Right kidney (tissue), 1 donor: ENCODE data around the gene PAK6.

Experiments used
- DNase-seq: peaks from one replicate; pipeline ENCODE4 v3.0.0-alpha.2; 2016

PAK6 gene

GRCh38 chr15:40256638-40257235 lies 17.9 kb downstream of the PAK6 start:
- DNase-seq: no peak

DNA sequence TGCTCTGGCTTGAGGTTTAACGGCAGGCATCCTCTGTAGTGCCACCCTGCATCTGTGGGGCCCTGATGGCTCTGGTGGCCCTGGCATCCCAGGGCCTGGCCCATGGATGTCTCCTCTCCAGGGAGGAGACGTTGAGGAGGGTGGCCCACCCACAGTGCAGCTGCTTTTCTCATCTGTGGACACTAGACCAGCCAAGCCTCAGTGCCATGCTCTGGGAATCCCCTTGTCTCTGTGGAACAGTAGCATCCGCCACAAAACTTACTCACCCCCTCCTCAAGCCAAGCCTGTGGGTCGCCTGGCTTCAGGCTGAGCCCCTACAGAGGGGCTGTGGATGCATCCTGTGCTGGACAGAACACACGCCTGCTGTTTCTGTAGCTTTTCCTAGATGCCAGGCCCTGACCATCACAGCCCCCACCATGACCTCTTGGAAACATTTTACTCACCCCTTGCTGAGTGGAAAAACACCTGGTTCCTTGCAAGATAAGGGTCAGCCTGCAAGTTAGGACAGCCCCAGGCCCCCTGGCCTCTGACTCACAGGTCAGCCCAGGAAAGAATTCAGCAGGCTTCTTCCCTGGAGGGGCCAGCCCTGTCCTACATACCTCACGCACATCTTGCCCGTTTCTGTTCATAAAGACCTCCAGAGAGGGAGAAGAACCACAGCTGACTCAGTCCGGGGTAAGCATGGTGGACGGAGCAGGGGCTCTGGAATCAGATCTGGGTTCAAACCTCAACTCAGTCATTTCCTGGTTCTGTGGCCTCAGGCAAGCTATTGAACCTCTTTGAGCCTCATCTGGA lies 19.0 kb downstream of the PAK6 start:
- no peak for DNase-seq

DNA sequence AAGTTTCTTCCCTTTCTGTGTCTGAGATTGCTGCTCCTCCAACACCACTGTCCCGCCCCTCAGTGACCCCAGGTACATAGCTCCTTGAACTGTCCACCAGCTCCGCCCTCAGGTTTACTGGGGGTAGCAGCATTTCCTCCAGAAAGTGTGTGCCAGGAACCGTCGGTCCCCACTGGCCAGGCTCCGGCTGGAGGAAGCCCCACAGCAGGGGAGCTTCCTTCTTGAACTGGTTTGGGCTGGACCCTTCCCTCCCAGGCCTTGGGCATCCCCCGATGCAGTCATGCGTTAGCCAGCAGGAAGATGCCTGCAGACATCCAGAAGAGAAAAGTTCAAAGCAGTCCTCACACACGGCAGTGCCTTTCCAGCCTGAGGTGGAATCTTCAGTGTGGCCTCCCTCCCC lies 19.7 kb downstream of the PAK6 start:
- DNase-seq: no peak

DNA sequence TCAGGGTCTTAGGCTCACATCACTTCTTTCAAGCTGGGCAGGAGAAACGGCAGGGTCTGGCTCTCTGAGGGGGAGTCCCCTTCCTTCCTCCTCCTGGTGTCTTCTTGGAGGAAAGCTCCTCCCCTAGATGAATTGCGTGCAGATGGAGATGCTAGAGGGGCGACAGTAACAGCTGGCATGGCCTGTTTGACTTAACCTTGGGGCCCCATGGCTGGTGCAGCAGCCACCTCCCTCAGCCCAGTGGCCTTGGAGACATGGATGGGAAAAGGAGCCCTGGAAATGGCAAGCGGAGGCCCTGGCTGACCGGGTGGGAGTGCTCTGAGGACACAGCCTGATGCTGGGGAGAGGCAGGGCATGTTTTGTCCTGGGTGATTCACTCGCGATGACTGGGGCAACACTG lies 20.2 kb downstream of the PAK6 start:
- DNase-seq: no peak

- DNase-seq: no peak
Observed at GRCh38 chr15:40263024-40263754, 24.3 kb downstream of the PAK6 start.

DNA sequence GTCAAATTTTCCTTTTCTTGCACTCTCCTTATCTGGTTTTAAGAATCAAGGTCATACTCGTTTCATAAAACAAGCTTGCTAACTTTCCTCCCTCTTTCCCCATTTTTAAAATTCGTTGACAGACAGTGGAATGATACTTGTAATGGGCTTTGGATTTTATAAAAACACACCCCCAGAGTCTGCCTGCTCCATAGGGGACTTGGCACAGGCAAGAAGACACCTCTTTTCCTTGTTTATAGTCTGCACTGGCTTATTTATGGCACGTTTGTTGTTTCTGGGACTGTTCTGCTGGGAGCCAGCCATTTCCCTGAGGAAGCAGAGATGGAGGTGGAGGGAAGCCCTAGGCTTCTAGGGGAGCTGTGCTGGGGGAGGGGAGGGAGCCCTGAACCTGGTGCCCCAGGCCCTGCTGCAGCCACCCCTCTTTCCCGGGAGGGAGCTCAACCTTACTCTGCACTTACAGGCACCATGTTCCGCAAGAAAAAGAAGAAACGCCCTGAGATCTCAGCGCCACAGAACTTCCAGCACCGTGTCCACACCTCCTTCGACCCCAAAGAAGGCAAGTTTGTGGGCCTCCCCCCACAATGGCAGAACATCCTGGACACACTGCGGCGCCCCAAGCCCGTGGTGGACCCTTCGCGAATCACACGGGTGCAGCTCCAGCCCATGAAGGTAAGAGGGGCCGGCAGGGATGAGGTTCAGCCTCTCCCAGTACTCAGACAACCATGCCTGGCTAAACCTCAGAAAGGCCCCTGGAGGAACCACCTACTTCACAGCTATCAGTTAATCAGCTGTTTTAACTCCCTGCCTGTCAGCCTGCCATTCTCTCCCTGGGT lies 25.7 kb downstream of the PAK6 start:
- no peak for DNase-seq

DNA sequence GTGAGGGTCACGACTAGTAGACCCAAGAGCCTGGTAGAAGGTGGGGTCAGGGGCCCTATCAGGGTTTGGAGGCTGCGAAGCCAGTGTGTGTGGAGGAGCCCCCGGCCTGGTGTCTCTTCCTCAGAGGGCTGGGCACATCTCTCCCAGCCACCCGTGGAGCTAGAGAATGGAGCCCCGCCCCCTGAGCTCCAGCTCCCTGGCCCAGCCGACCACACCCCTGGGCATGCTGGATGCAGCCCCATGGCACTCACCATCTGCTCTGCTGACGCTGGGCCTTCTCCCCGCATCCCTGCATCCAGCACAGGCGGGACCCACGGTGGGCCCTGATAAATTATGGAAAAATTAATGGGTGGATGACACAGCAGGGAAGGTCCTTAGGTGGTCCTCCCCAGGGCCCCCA lies 26.5 kb downstream of the PAK6 start:
- DNase-seq: no peak

GRCh38 chr15:40265875-40266274 lies 27.0 kb downstream of the PAK6 start:
- DNase-seq: no peak

- no peak for DNase-seq
Observed at GRCh38 chr15:40266828-40267304, 28.0 kb downstream of the PAK6 start.

- DNase-seq: no peak
Observed at GRCh38 chr15:40267670-40268069, 28.8 kb downstream of the PAK6 start.

GRCh38 chr15:40269604-40270003 lies 30.7 kb downstream of the PAK6 start:
- no peak for DNase-seq

DNA sequence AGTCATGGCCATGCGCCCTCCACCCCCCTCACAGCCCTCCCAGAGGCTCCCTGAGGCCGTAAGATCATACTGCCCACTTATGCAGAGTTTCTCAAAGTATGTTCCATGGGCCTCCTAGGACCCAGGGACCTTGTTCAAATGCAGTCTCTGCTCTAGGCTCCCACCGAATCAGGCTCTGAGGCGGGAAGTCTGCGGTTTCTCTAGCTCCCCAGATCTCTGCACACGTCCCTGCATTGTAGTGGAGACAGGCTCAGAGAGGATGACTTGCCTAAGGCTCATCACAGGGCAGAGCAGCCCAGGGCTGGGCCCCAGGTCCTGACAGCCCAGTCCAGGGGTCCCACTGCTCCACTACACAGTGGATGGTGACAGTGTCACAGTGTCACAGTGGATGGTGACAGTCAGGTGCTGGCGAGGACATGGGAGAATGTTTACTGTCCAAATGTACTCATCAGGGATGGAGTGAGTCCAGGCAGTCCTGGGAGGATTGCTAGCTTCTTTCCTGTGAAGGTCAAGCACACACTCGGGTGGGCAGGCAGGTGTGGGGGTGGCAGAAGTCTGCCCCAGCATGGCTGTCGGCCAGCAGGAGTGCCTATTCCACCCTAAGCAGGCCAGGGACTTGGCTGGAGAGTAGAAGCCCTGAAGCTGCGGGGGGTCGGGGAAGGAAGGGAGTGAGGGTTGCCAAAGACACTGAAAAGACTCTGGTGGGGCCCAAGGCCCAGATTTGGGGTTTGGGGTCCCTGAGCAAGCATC lies 31.6 kb downstream of the PAK6 start:
- DNase-seq: no peak

DNA sequence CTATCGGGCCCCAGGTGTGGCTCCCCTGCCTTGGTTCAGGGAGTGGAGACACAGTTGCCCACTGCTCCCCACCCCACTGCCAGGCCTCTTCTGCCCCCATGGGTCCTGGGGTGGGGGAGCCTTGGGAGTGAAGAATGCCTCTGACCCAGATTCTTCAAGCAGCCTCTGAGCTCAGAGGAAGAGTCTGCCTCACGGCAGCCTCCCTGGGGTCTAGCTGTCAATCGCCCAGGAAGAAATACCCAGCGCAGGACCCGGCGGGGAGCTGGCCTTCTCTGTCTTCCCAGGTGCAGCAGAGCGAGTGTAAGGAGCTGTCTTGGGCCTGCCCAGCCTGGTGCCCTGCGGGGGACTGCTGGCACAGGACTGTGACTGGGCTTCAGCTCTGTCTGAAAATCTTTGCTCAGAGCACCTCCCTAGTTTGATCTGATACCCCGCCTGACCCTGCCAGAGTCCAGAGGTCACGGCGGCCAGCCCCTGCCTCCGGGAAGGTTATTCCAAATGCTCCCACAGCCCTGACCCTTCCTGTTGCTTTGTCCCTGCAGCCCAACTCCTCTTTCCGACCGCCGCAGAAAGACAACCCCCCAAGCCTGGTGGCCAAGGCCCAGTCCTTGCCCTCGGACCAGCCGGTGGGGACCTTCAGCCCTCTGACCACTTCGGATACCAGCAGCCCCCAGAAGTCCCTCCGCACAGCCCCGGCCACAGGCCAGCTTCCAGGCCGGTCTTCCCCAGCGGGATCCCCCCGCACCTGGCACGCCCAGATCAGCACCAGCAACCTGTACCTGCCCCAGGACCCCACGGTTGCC lies 33.0 kb downstream of the PAK6 start:
- no peak for DNase-seq

GRCh38 chr15:40272485-40273056 lies 33.7 kb downstream of the PAK6 start:
- DNase-seq: no peak

DNA sequence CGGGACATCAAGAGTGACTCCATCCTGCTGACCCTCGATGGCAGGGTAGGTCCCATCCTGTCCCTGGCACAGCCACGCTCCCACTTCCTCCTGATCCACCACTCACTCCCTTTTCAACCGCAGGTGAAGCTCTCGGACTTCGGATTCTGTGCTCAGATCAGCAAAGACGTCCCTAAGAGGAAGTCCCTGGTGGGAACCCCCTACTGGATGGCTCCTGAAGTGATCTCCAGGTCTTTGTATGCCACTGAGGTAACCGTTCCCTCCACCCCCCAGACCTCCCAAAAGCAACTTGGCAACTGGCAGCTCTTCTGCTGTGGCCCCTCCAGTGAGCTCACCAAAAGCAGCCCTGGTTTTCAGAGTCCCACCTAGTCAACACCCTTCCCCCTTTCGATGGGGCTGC lies 34.6 kb downstream of the PAK6 start:
- DNase-seq: no peak

DNA sequence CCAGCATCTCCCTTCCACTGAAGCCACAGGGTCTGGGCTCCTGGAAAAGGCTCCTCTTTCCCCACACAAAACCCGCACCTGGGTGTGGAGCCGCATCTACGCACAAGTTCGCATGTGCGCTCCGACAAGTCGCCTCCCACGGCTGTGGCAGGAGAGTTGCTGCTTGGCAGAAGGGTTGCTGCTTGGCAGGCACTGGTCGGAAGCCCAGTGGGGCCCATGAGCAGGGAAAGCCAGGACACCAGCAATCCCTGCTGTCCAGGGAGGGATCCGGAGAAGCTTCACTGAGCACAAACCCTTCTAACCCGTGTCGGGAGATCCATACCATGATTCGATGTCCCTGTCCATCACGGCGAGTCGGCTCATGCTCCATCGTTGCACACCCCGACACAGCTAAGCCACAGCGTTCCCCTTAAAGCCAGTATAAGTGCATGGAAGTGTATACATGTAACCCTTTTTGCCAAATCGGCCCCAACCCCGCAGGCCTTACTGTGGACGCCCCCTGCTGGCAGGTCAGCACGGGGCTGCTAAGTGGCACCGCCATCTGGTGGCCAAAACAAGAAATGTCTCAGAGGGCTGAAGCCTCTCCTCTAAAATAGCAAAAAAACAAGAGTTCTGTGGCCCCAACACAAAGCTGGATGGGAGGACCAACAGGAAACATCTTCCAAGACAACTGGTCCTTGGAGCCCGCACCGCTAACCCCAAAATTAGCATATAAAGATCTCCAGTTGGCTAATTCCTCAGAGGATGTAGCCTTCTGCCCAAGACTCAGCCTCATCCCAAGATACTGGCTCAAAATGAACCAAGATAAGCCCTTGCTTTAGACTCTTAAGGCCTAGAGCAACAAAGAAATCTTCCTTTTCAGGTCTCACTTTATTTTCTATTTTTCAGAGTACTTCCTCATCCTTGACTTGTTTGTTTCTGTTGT lies 35.7 kb downstream of the PAK6 start:
- peak; percentile 68 for DNase-seq

- no peak for DNase-seq
Observed at GRCh38 chr15:40275523-40275922, 36.7 kb downstream of the PAK6 start.

DNA sequence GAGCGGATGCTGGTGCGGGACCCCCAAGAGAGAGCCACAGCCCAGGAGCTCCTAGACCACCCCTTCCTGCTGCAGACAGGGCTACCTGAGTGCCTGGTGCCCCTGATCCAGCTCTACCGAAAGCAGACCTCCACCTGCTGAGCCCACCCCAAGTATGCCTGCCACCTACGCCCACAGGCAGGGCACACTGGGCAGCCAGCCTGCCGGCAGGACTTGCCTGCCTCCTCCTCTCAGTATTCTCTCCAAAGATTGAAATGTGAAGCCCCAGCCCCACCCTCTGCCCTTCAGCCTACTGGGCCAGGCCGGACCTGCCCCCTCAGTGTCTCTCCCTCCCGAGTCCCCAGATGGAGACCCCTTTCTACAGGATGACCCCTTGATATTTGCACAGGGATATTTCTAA lies 37.1 kb downstream of the PAK6 start:
- DNase-seq: no peak

DNA sequence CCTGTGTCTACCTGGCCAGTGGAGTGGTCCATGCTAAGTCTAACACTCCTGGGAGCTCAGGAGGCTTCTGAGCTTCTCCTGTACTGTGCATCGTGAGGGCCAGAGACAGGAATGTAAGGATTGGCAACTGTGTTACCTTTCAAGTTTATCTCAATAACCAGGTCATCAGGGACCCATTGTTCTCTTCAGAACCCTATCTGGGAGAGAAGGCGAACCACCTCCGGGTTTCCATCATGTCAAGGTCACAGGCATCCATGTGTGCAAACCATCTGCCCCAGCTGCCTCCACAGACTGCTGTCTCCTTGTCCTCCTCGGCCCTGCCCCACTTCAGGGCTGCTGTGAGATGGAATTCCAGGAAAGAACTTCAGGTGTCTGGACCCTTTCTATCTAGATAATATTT lies 38.1 kb downstream of the PAK6 start:
- DNase-seq: no peak
